IPS-18a (cell line): Measurements from ENCODE around the gene AKIRIN2.
"Not testable (repeated sequence)": the region's sequence is repeated elsewhere in the genome, so short reads cannot be mapped to it uniquely, and the experiment has no call there.

Experiments used
- H3K27ac ChIP-seq: one replicate; pipeline ENCODE4 v1.5.1; 2013; ENCODE audit warnings: low read length
- H3K27me3 ChIP-seq: one replicate; pipeline ENCODE4 v1.6.1; 2013; ENCODE audit warnings: mild to moderate bottlenecking, low read length; ENCODE audit not compliant: control insufficient read depth, insufficient read depth
- H3K36me3 ChIP-seq: one replicate; pipeline ENCODE4 v1.6.1; 2013; ENCODE audit warnings: low read depth, low read length; ENCODE audit not compliant: control insufficient read depth
- H3K4me1 ChIP-seq: one replicate; pipeline ENCODE4 v1.6.1; 2013; ENCODE audit warnings: low read depth, low read length; ENCODE audit not compliant: control insufficient read depth
- H3K4me3 ChIP-seq: one replicate; pipeline ENCODE4 v1.5.1; 2013; ENCODE audit warnings: low read length
- H3K9ac ChIP-seq: one replicate; pipeline ENCODE4 v1.6.1; 2013; ENCODE audit warnings: mild to moderate bottlenecking, low read length, moderate library complexity
- H3K9me3 ChIP-seq: one replicate; pipeline ENCODE4 v1.6.1; 2013; ENCODE audit warnings: low read depth, low read length; ENCODE audit not compliant: control insufficient read depth

Gene AKIRIN2

GRCh38 chr6:87714093-87714842 lies 12.2 kb upstream of the AKIRIN2 start:
- Histone ChIP-seq H3K9me3 (no peaks in the 10 kb centered on the region), H3K27me3 (no peaks in the 10 kb centered on the region), H3K9ac (no peak overlapping the region), H3K36me3 (no peaks in the 10 kb centered on the region), H3K4me3 (no peak overlapping the region), H3K4me1 (no peaks in the 10 kb centered on the region), H3K27ac (no peak overlapping the region)

- H3K9ac ChIP-seq, H3K4me3 ChIP-seq, H3K27me3 ChIP-seq, H3K4me1 ChIP-seq, H3K36me3 ChIP-seq, H3K9me3 ChIP-seq, H3K27ac ChIP-seq: not testable (repeated sequence)
Measured at GRCh38 chr6:87712713-87713112, 10.7 kb upstream of the AKIRIN2 start.

GRCh38 chr6:87710090-87710489 lies 8.1 kb upstream of the AKIRIN2 start:
- no peak overlapping the region for H3K9ac ChIP-seq
- H3K9me3 ChIP-seq = no peaks in the 10 kb centered on the region
- H3K4me1 ChIP-seq = no peaks in the 10 kb centered on the region
- no peaks in the 10 kb centered on the region for H3K27me3 ChIP-seq
- H3K4me3 ChIP-seq = no peak overlapping the region
- H3K36me3 ChIP-seq = no peaks in the 10 kb centered on the region
- H3K27ac ChIP-seq = no peak overlapping the region

GRCh38 chr6:87708581-87709427 lies 6.8 kb upstream of the AKIRIN2 start:
- not testable (repeated sequence) for H3K9ac ChIP-seq, H3K4me1 ChIP-seq, H3K4me3 ChIP-seq, H3K9me3 ChIP-seq, H3K36me3 ChIP-seq, H3K27me3 ChIP-seq, H3K27ac ChIP-seq

- Histone ChIP-seq H3K9ac (no peak overlapping the region), H3K9me3 (no peaks in the 10 kb centered on the region), H3K27me3 (no peaks in the 10 kb centered on the region), H3K4me3 (no peak overlapping the region), H3K4me1 (no peaks in the 10 kb centered on the region), H3K27ac (no peak overlapping the region), H3K36me3 (no peaks in the 10 kb centered on the region)
Measured at GRCh38 chr6:87706187-87706966, 4.3 kb upstream of the AKIRIN2 start.

- Histone ChIP-seq H3K36me3 (no peaks in the 10 kb centered on the region), H3K27me3 (no peaks in the 10 kb centered on the region), H3K4me3 (no peak overlapping the region), H3K9me3 (no peaks in the 10 kb centered on the region), H3K9ac (no peak overlapping the region), H3K27ac (no peak overlapping the region), H3K4me1 (no peaks in the 10 kb centered on the region)
Measured at GRCh38 chr6:87705070-87705691, 3.1 kb upstream of the AKIRIN2 start.

GRCh38 chr6:87703039-87703438 lies 1.0 kb upstream of the AKIRIN2 start:
- Histone ChIP-seq H3K4me3 (peak overlapping the region; percentile 78), H3K9ac (peak overlapping the region; percentile 95)
- H3K4me1 ChIP-seq, H3K27me3 ChIP-seq, H3K9me3 ChIP-seq, H3K27ac ChIP-seq, H3K36me3 ChIP-seq: not testable (repeated sequence)

GRCh38 chr6:87702589-87702945 lies 534 bp upstream of the AKIRIN2 start:
- Histone ChIP-seq H3K9me3 (no peaks in the 10 kb centered on the region), H3K9ac (peak overlapping the region; percentile 95), H3K27me3 (no peaks in the 10 kb centered on the region), H3K4me1 (peaks cover 11% of the 10 kb centered on the region), H3K27ac (peak overlapping the region; percentile 78), H3K4me3 (peak overlapping the region; percentile 78), H3K36me3 (no peaks in the 10 kb centered on the region)

- H3K4me3 ChIP-seq = peak overlapping the region; percentile 78
- H3K4me1 ChIP-seq = peaks cover 16% of the 10 kb centered on the region
- no peaks in the 10 kb centered on the region for H3K36me3 ChIP-seq
Measured at GRCh38 chr6:87701344-87701675, 723 bp downstream of the AKIRIN2 start.

GRCh38 chr6:87700397-87701343 lies 1.4 kb downstream of the AKIRIN2 start:
- Histone ChIP-seq H3K27ac (peak overlapping the region; percentile 84), H3K9me3 (no peaks in the 10 kb centered on the region), H3K36me3 (no peaks in the 10 kb centered on the region), H3K4me3 (peak overlapping the region; percentile 78), H3K27me3 (no peaks in the 10 kb centered on the region), H3K4me1 (peaks cover 19% of the 10 kb centered on the region), H3K9ac (peak overlapping the region; percentile 95)

More at GRCh38 chr6:87701344-87701675, 723 bp downstream of the AKIRIN2 start:
- H3K27me3 ChIP-seq = no peaks in the 10 kb centered on the region
- H3K27ac ChIP-seq = peak overlapping the region; percentile 84
- H3K9ac ChIP-seq = peak overlapping the region; percentile 95
- no peaks in the 10 kb centered on the region for H3K9me3 ChIP-seq
